ENCODE measurements around the gene MPZ. TPM values are rescaled to one million over a fixed set of nuclear protein-coding genes. Genes with fewer than 3 reads are reported as not detected.
"Not testable (repeated sequence)": the region's sequence is repeated elsewhere in the genome, so short reads cannot be mapped to it uniquely, and the experiment has no call there.

Gene MPZ
- 2.8 TPM for polyA plus RNA-seq (2012; ENCODE audit: missing spikeins)

GRCh38 chr1:161309868-161310267 is at the start of gene MPZ:
TSS of gene MPZ (minus strand) at chr1:161309968. CDS start at chr1:161309905, 63 bp downstream.
- DNase-seq (ENCODE audit: insufficient read length) (no peak), FAIRE-seq (no peak)
- TF ChIP-seq TAF1 (IDR thresholded peaks at IDR 0.05; ENCODE audit: borderline replicate concordance, low read depth, low read length) (no peak), POLR2AphosphoS5 (IDR thresholded peaks at IDR 0.05; ENCODE audit: low read depth, low read length) (no peak), POLR2A (IDR thresholded peaks at IDR 0.05; ENCODE audit: low read depth, low read length) (no peak)

GRCh38 chr1:161359291-161359690 is 49.5 kb upstream of the MPZ start:
- no peak for FAIRE-seq
- no peak for TF ChIP-seq TAF1 (IDR thresholded peaks at IDR 0.05; ENCODE audit: borderline replicate concordance, low read depth, low read length)
- TF ChIP-seq POLR2A (IDR thresholded peaks at IDR 0.05; ENCODE audit: low read depth, low read length), result no peak
- TF ChIP-seq POLR2AphosphoS5 (IDR thresholded peaks at IDR 0.05; ENCODE audit: low read depth, low read length), result no peak
- DNase-seq (ENCODE audit: insufficient read length), result no peak

GRCh38 chr1:161357073-161357472 is 47.3 kb upstream of the MPZ start:
- FAIRE-seq (no peak), DNase-seq (ENCODE audit: insufficient read length) (no peak)
- no peak for TF ChIP-seq TAF1 (IDR thresholded peaks at IDR 0.05; ENCODE audit: borderline replicate concordance, low read depth, low read length)
- no peak for TF ChIP-seq POLR2AphosphoS5 (IDR thresholded peaks at IDR 0.05; ENCODE audit: low read depth, low read length)
- no peak for TF ChIP-seq POLR2A (IDR thresholded peaks at IDR 0.05; ENCODE audit: low read depth, low read length)

- no peak for DNase-seq (ENCODE audit: insufficient read length)
- no peak for FAIRE-seq
- no peak for TF ChIP-seq POLR2A (IDR thresholded peaks at IDR 0.05; ENCODE audit: low read depth, low read length)
- TF ChIP-seq TAF1 (IDR thresholded peaks at IDR 0.05; ENCODE audit: borderline replicate concordance, low read depth, low read length), result no peak
- no peak for TF ChIP-seq POLR2AphosphoS5 (IDR thresholded peaks at IDR 0.05; ENCODE audit: low read depth, low read length)
Measured at GRCh38 chr1:161351482-161351881, 41.7 kb upstream of the MPZ start.

- FAIRE-seq (no peak), DNase-seq (ENCODE audit: insufficient read length) (no peak)
- TF ChIP-seq POLR2AphosphoS5 (IDR thresholded peaks at IDR 0.05; ENCODE audit: low read depth, low read length) (no peak), TAF1 (IDR thresholded peaks at IDR 0.05; ENCODE audit: borderline replicate concordance, low read depth, low read length) (no peak), POLR2A (IDR thresholded peaks at IDR 0.05; ENCODE audit: low read depth, low read length) (no peak)
Measured at GRCh38 chr1:161350671-161351070, 40.9 kb upstream of the MPZ start.

- no peak for DNase-seq (ENCODE audit: insufficient read length)
- TF ChIP-seq POLR2A (IDR thresholded peaks at IDR 0.05; ENCODE audit: low read depth, low read length), result no peak
- TF ChIP-seq POLR2AphosphoS5 (IDR thresholded peaks at IDR 0.05; ENCODE audit: low read depth, low read length), result no peak
- no peak for TF ChIP-seq TAF1 (IDR thresholded peaks at IDR 0.05; ENCODE audit: borderline replicate concordance, low read depth, low read length)
- FAIRE-seq, result no peak
Measured at GRCh38 chr1:161342821-161343220, 33.1 kb upstream of the MPZ start.

GRCh38 chr1:161342177-161342576 is 32.4 kb upstream of the MPZ start:
- FAIRE-seq (no peak), DNase-seq (ENCODE audit: insufficient read length) (no peak)
- TF ChIP-seq POLR2AphosphoS5 (IDR thresholded peaks at IDR 0.05; ENCODE audit: low read depth, low read length), result no peak
- TF ChIP-seq POLR2A (IDR thresholded peaks at IDR 0.05; ENCODE audit: low read depth, low read length), result no peak
- TF ChIP-seq TAF1 (IDR thresholded peaks at IDR 0.05; ENCODE audit: borderline replicate concordance, low read depth, low read length), result no peak

GRCh38 chr1:161335796-161336195 is 26.0 kb upstream of the MPZ start:
- DNase-seq (ENCODE audit: insufficient read length) (no peak), FAIRE-seq (no peak)
- no peak for TF ChIP-seq POLR2A (IDR thresholded peaks at IDR 0.05; ENCODE audit: low read depth, low read length)
- TF ChIP-seq POLR2AphosphoS5 (IDR thresholded peaks at IDR 0.05; ENCODE audit: low read depth, low read length), result no peak
- TF ChIP-seq TAF1 (IDR thresholded peaks at IDR 0.05; ENCODE audit: borderline replicate concordance, low read depth, low read length), result no peak

- TF ChIP-seq POLR2AphosphoS5 (IDR thresholded peaks at IDR 0.05; ENCODE audit: low read depth, low read length) (no peak), POLR2A (IDR thresholded peaks at IDR 0.05; ENCODE audit: low read depth, low read length) (no peak), TAF1 (IDR thresholded peaks at IDR 0.05; ENCODE audit: borderline replicate concordance, low read depth, low read length) (no peak)
- FAIRE-seq, result no peak
- no peak for DNase-seq (ENCODE audit: insufficient read length)
Measured at GRCh38 chr1:161333166-161333565, 23.4 kb upstream of the MPZ start.

GRCh38 chr1:161330346-161330745 is 20.6 kb upstream of the MPZ start:
- DNase-seq (ENCODE audit: insufficient read length), result no peak
- TF ChIP-seq TAF1 (IDR thresholded peaks at IDR 0.05; ENCODE audit: borderline replicate concordance, low read depth, low read length) (no peak), POLR2A (IDR thresholded peaks at IDR 0.05; ENCODE audit: low read depth, low read length) (no peak), POLR2AphosphoS5 (IDR thresholded peaks at IDR 0.05; ENCODE audit: low read depth, low read length) (no peak)
- FAIRE-seq, result no peak

GRCh38 chr1:161324020-161324419 is 14.3 kb upstream of the MPZ start:
- TF ChIP-seq POLR2AphosphoS5 (IDR thresholded peaks at IDR 0.05; ENCODE audit: low read depth, low read length) (no peak), TAF1 (IDR thresholded peaks at IDR 0.05; ENCODE audit: borderline replicate concordance, low read depth, low read length) (no peak), POLR2A (IDR thresholded peaks at IDR 0.05; ENCODE audit: low read depth, low read length) (no peak)

GRCh38 chr1:161315841-161316674 is 6.3 kb upstream of the MPZ start:
- not testable (repeated sequence) for FAIRE-seq; DNase-seq (ENCODE audit: insufficient read length)

More at GRCh38 chr1:161324020-161324419, 14.3 kb upstream of the MPZ start:
- DNase-seq (ENCODE audit: insufficient read length) (no peak), FAIRE-seq (no peak)

Measured in GM12892 (cell line).